Measurements from ENCODE around the gene SYNGR1.
"Not testable (repeated sequence)": the region's sequence is repeated elsewhere in the genome, so short reads cannot be mapped to it uniquely, and the experiment has no call there.

The SYNGR1 gene

GRCh38 chr22:39408807-39409206 is 59.0 kb downstream of the SYNGR1 start:
- Histone ChIP-seq H3K18ac (ENCODE audit: low read depth in 1 of 2, low read length in 2 of 2) (no peak overlapping the region), H3K9me3 (ENCODE audit: control insufficient read depth, low read length) (no peaks in the 10 kb centered on the region), H3K4me1 (ENCODE audit: control insufficient read depth, insufficient read depth, low read depth, low read length) (peaks cover 2% of the 10 kb centered on the region), H2BK15ac (ENCODE audit: low read depth, poor library complexity, severe bottlenecking) (no peak overlapping the region), H3K27ac (ENCODE audit: low read length, poor library complexity, severe bottlenecking) (no peak overlapping the region), H2BK5ac (ENCODE audit: low read depth, low read length, poor library complexity, severe bottlenecking) (no peak overlapping the region), H3K14ac (ENCODE audit: low read length in 2 of 2) (no peak overlapping the region), H3K79me1 (replicated peaks; ENCODE audit: low read length, poor library complexity, severe bottlenecking) (peaks cover 33% of the 10 kb centered on the region), H2BK120ac (ENCODE audit: low read depth, low read length) (no peak overlapping the region), H3K23ac (ENCODE audit: low read length in 2 of 2) (no peak overlapping the region), H2AFZ (ENCODE audit: low read depth, low read length) (no peak overlapping the region), H4K8ac (ENCODE audit: low read length) (no peak overlapping the region), H3K4me2 (ENCODE audit: low read length, poor library complexity, severe bottlenecking) (no peak overlapping the region), H3K4ac (ENCODE audit: low read depth in 1 of 2, low read length in 2 of 2) (no peak overlapping the region), H2BK12ac (ENCODE audit: low read length in 2 of 2) (no peak overlapping the region), H4K91ac (ENCODE audit: low read length) (no peak overlapping the region), H3K36me3 (ENCODE audit: control insufficient read depth in 1 of 2, insufficient read depth in 2 of 2, low read depth in 1 of 2, low read length in 2 of 2) (peaks cover 0 to 4% of the 10 kb centered on the region in 2 experiments), H3K27me3 (ENCODE audit: control insufficient read depth in 1 of 2, insufficient read depth in 1 of 2, low read length in 2 of 2) (no peaks in the 10 kb centered on the region), H3K4me3 (ENCODE audit: insufficient read depth in 1 of 2, low read depth in 1 of 2, low read length in 2 of 2) (no peak overlapping the region), H2AK5ac (ENCODE audit: low read length, severe bottlenecking) (no peak overlapping the region), H3K9ac (ENCODE audit: low read length) (peak overlapping the region; percentile 38)
- 100% methylated on average over 1 of the region's 1 CpG for WGBS
- DNase-seq = no peak

- peaks cover 0 to 4% of the 10 kb centered on the region in 2 experiments for H3K36me3 ChIP-seq (ENCODE audit: control insufficient read depth in 1 of 2, insufficient read depth in 2 of 2, low read depth in 1 of 2, low read length in 2 of 2)
- no peak overlapping the region for H3K14ac ChIP-seq (ENCODE audit: low read length in 2 of 2)
- no peak overlapping the region for H2BK120ac ChIP-seq (ENCODE audit: low read depth, low read length)
- H2AK5ac ChIP-seq (ENCODE audit: low read length, severe bottlenecking) = no peak overlapping the region
- 97% methylated on average over 10 of the region's 11 CpGs for WGBS
- no peak for DNase-seq
- H3K27me3 ChIP-seq (ENCODE audit: control insufficient read depth in 1 of 2, insufficient read depth in 1 of 2, low read length in 2 of 2) = no peaks in the 10 kb centered on the region
- H3K9me3 ChIP-seq (ENCODE audit: control insufficient read depth, low read length) = no peaks in the 10 kb centered on the region
- H3K23ac ChIP-seq (ENCODE audit: low read length in 2 of 2) = no peak overlapping the region
- no peak overlapping the region for H2BK15ac ChIP-seq (ENCODE audit: low read depth, poor library complexity, severe bottlenecking)
- H2BK5ac ChIP-seq (ENCODE audit: low read depth, low read length, poor library complexity, severe bottlenecking) = no peak overlapping the region
- H3K27ac ChIP-seq (ENCODE audit: low read length, poor library complexity, severe bottlenecking) = no peak overlapping the region
- H3K4me2 ChIP-seq (ENCODE audit: low read length, poor library complexity, severe bottlenecking) = no peak overlapping the region
- no peak overlapping the region for H2BK12ac ChIP-seq (ENCODE audit: low read length in 2 of 2)
- H3K18ac ChIP-seq (ENCODE audit: low read depth in 1 of 2, low read length in 2 of 2) = no peak overlapping the region
- no peak overlapping the region for H3K9ac ChIP-seq (ENCODE audit: low read length)
- H3K4me3 ChIP-seq (ENCODE audit: insufficient read depth in 1 of 2, low read depth in 1 of 2, low read length in 2 of 2) = no peak overlapping the region
- H3K4me1 ChIP-seq (ENCODE audit: control insufficient read depth, insufficient read depth, low read depth, low read length) = peaks cover 2% of the 10 kb centered on the region
- peaks cover 34% of the 10 kb centered on the region for H3K79me1 ChIP-seq (replicated peaks; ENCODE audit: low read length, poor library complexity, severe bottlenecking)
- peak overlapping the region; percentile 46 for H4K91ac ChIP-seq (ENCODE audit: low read length)
- no peak overlapping the region for H4K8ac ChIP-seq (ENCODE audit: low read length)
- H2AFZ ChIP-seq (ENCODE audit: low read depth, low read length) = no peak overlapping the region
- H3K4ac ChIP-seq (ENCODE audit: low read depth in 1 of 2, low read length in 2 of 2) = no peak overlapping the region
Observed at GRCh38 chr22:39409516-39410029, 59.8 kb downstream of the SYNGR1 start.

GRCh38 chr22:39410264-39410663 is 60.5 kb downstream of the SYNGR1 start:
- Histone ChIP-seq H2BK15ac (ENCODE audit: low read depth, poor library complexity, severe bottlenecking) (no peak overlapping the region), H3K23ac (ENCODE audit: low read length in 2 of 2) (no peak overlapping the region), H2AK5ac (ENCODE audit: low read length, severe bottlenecking) (no peak overlapping the region), H3K27me3 (ENCODE audit: control insufficient read depth in 1 of 2, insufficient read depth in 1 of 2, low read length in 2 of 2) (no peaks in the 10 kb centered on the region), H2AFZ (ENCODE audit: low read depth, low read length) (no peak overlapping the region), H2BK120ac (ENCODE audit: low read depth, low read length) (no peak overlapping the region), H4K91ac (ENCODE audit: low read length) (no peak overlapping the region), H3K14ac (ENCODE audit: low read length in 2 of 2) (no peak overlapping the region), H3K4me2 (ENCODE audit: low read length, poor library complexity, severe bottlenecking) (no peak overlapping the region), H3K4me3 (ENCODE audit: insufficient read depth in 1 of 2, low read depth in 1 of 2, low read length in 2 of 2) (no peak overlapping the region), H3K36me3 (ENCODE audit: control insufficient read depth in 1 of 2, insufficient read depth in 2 of 2, low read depth in 1 of 2, low read length in 2 of 2) (peaks cover 2 to 10% of the 10 kb centered on the region in 2 experiments), H3K4ac (ENCODE audit: low read depth in 1 of 2, low read length in 2 of 2) (no peak overlapping the region), H2BK5ac (ENCODE audit: low read depth, low read length, poor library complexity, severe bottlenecking) (no peak overlapping the region), H3K79me1 (replicated peaks; ENCODE audit: low read length, poor library complexity, severe bottlenecking) (peaks cover 40% of the 10 kb centered on the region), H3K27ac (ENCODE audit: low read length, poor library complexity, severe bottlenecking) (no peak overlapping the region), H3K9ac (ENCODE audit: low read length) (no peak overlapping the region), H3K9me3 (ENCODE audit: control insufficient read depth, low read length) (no peaks in the 10 kb centered on the region), H3K18ac (ENCODE audit: low read depth in 1 of 2, low read length in 2 of 2) (no peak overlapping the region), H2BK12ac (ENCODE audit: low read length in 2 of 2) (no peak overlapping the region), H3K4me1 (ENCODE audit: control insufficient read depth, insufficient read depth, low read depth, low read length) (no peaks in the 10 kb centered on the region), H4K8ac (ENCODE audit: low read length) (no peak overlapping the region)
- no peak for DNase-seq
- 94% methylated on average over 3 of the region's 4 CpGs for whole genome bisulfite sequencing

GRCh38 chr22:39411828-39412365 is 62.1 kb downstream of the SYNGR1 start:
- H3K18ac ChIP-seq (ENCODE audit: low read depth in 1 of 2, low read length in 2 of 2); H2AK5ac ChIP-seq (ENCODE audit: low read length, severe bottlenecking); H2BK5ac ChIP-seq (ENCODE audit: low read depth, low read length, poor library complexity, severe bottlenecking); H3K27ac ChIP-seq (ENCODE audit: low read length, poor library complexity, severe bottlenecking); H2BK15ac ChIP-seq (ENCODE audit: low read depth, poor library complexity, severe bottlenecking); H3K27me3 ChIP-seq (ENCODE audit: control insufficient read depth in 1 of 2, insufficient read depth in 1 of 2, low read length in 2 of 2); DNase-seq; H3K9me3 ChIP-seq (ENCODE audit: control insufficient read depth, low read length); H3K4me2 ChIP-seq (ENCODE audit: low read length, poor library complexity, severe bottlenecking); H3K23ac ChIP-seq (ENCODE audit: low read length in 2 of 2); H2AFZ ChIP-seq (ENCODE audit: low read depth, low read length); H3K4ac ChIP-seq (ENCODE audit: low read depth in 1 of 2, low read length in 2 of 2); H4K8ac ChIP-seq (ENCODE audit: low read length); H3K4me3 ChIP-seq (ENCODE audit: insufficient read depth in 1 of 2, low read depth in 1 of 2, low read length in 2 of 2); H2BK12ac ChIP-seq (ENCODE audit: low read length in 2 of 2); H4K91ac ChIP-seq (ENCODE audit: low read length); H3K14ac ChIP-seq (ENCODE audit: low read length in 2 of 2); H3K4me1 ChIP-seq (ENCODE audit: control insufficient read depth, insufficient read depth, low read depth, low read length); H2BK120ac ChIP-seq (ENCODE audit: low read depth, low read length); H3K9ac ChIP-seq (ENCODE audit: low read length): not testable (repeated sequence)
- 95% methylated on average over 10 of the region's 11 CpGs for WGBS
- peaks cover 19 to 26% of the 10 kb centered on the region in 2 experiments for H3K36me3 ChIP-seq (ENCODE audit: control insufficient read depth in 1 of 2, insufficient read depth in 2 of 2, low read depth in 1 of 2, low read length in 2 of 2)
- peaks cover 36% of the 10 kb centered on the region for H3K79me1 ChIP-seq (replicated peaks; ENCODE audit: low read length, poor library complexity, severe bottlenecking)
